NCI-H2107 (cell line): ENCODE results near the gene KCTD7.
A peak's percentile ranks its signal among the peaks of the same experiment; 100 is the strongest.
"Not testable (repeated sequence)": the region's sequence is repeated elsewhere in the genome, so short reads cannot be mapped to it uniquely, and the experiment has no call there.

Source experiments
- DNase-seq: peaks from one replicate; lab custom pipeline; 2025; lab: John Stamatoyannopoulos, UW

KCTD7 gene

GRCh38 chr7:66628361-66629221, at the start of gene KCTD7:
Gene KCTD7, plus strand, starts transcription at chr7:66628881. Its CDS starts 184 bp downstream, at chr7:66629065.
- DNase-seq: peak; percentile 98

- not testable (repeated sequence) for DNase-seq
Measured at GRCh38 chr7:66580380-66580779, 48.3 kb upstream of the KCTD7 start.

- not testable (repeated sequence) for DNase-seq
Measured at GRCh38 chr7:66582816-66583489, 45.7 kb upstream of the KCTD7 start.

- no peak for DNase-seq
Measured at GRCh38 chr7:66583490-66584110, 45.1 kb upstream of the KCTD7 start.

- DNase-seq: no peak
Measured at GRCh38 chr7:66586181-66586580, 42.5 kb upstream of the KCTD7 start.

GRCh38 chr7:66588226-66588625, 40.5 kb upstream of the KCTD7 start:
- DNase-seq: not testable (repeated sequence)

GRCh38 chr7:66588856-66589570, 39.7 kb upstream of the KCTD7 start:
- DNase-seq: not testable (repeated sequence)

- not testable (repeated sequence) for DNase-seq
Measured at GRCh38 chr7:66590302-66591057, 38.2 kb upstream of the KCTD7 start.

GRCh38 chr7:66591058-66591798, 37.5 kb upstream of the KCTD7 start:
- DNase-seq: not testable (repeated sequence)

GRCh38 chr7:66591799-66592596, 36.7 kb upstream of the KCTD7 start:
- peak; percentile 93 for DNase-seq

GRCh38 chr7:66592597-66593146, 36.0 kb upstream of the KCTD7 start:
- not testable (repeated sequence) for DNase-seq

- not testable (repeated sequence) for DNase-seq
Measured at GRCh38 chr7:66594082-66594481, 34.6 kb upstream of the KCTD7 start.

GRCh38 chr7:66597461-66597860, 31.2 kb upstream of the KCTD7 start:
- no peak for DNase-seq

GRCh38 chr7:66602159-66602558, 26.5 kb upstream of the KCTD7 start:
- no peak for DNase-seq

GRCh38 chr7:66604198-66604597, 24.5 kb upstream of the KCTD7 start:
- no peak for DNase-seq

- not testable (repeated sequence) for DNase-seq
Measured at GRCh38 chr7:66606540-66607291, 22.0 kb upstream of the KCTD7 start.

GRCh38 chr7:66609176-66609575, 19.5 kb upstream of the KCTD7 start:
- no peak for DNase-seq

GRCh38 chr7:66614596-66614995, 14.1 kb upstream of the KCTD7 start:
- not testable (repeated sequence) for DNase-seq

GRCh38 chr7:66615699-66616098, 13.0 kb upstream of the KCTD7 start:
- no peak for DNase-seq
